Cerebellar cortex (tissue), 1 donor: Measurements from ENCODE around the gene ZNF71.
"Not testable (repeated sequence)": the region's sequence is repeated elsewhere in the genome, so short reads cannot be mapped to it uniquely, and the experiment has no call there.

Experiments
- DNase-seq: peaks from one replicate; pipeline ENCODE4 v3.0.0-alpha.2; 2015; ENCODE audit warnings: low spot score

ZNF71 gene

DNA sequence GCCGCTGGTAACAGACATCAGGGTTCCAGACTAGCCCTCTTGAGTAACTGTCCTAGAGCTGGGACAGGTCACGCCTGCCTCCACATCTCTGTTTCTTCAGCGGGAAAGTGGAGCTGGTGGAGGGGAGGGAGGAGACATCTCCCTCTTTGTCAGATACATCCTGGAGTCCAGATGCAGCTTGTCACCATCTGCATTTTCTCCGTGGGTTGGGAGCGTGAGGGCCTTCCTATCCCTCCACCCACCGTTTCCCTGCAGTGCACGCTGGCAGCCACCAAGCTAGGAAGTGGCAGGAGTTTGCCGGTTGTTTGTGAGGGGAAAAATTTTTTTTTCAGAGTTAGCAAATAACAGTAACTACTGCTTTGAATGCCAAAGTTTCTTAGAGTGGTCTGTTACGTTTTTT, 27.9 kb downstream of the ZNF71 start:
- DNase-seq, result no peak

DNA sequence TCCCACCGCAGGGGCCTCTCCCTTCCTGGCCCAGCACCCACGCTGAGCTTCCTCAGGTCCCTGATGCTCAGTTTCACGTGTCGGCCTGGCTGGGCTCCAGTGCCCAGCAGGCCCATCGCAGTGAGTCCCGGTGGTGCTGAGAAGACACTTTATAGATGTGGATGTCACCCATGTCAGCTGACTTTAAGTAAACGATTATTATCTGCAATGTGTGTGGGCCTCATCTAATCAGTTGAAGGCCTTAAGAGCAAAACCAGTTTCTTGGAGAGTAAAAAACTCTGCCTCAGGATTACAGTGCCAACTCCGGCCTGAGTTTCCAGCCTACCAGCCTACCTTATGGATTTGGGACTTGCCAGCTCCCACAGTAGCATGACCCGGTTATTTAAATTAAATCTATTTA, 30.6 kb downstream of the ZNF71 start:
- DNase-seq, result no peak

DNA sequence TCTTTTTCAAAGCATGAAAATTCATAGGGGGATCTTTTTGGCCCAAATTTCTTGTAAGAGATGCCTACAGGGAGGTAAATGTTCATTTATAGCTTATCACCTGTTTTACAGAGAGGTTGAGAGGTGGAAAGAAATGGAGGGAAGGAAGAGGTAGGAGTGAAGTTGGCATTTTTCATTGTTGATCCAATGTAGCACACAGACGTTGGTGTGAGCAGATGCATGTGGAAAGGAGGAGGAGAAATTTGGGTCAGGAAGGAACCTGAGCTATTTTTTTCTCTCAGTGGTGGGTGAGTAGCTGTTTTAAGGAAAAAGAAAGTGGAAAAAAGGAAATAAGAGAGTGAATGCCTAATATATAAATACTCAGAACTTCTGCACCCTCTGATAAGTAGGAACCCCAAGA, 37.9 kb downstream of the ZNF71 start:
- no peak for DNase-seq

DNA sequence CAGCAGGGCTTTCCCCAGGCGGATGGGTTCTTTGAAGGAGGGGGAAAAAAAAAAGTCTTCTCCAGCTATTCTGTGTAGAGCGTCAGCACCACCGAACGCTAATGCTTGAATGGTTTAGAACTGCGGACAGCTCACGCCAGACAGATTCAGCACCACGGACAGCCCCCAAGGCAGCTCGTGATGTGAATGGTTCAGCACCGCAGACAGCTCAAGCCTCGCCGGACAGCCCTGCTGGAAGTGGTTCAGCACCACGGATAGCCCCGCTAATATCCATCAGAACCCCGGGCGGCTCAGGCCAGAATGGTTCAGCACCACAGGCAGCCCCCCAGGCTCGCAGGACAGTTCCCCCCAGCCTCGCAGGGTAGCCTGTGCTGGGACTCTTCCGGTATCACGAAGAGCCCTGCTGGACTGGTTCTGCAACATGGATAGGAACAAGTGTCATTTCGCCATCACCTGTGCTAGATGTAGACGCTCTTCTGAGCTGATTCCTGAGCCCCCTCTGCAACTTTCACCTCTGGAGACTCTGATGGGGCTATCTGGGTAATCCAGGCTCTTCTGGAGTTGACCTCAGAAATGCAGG, 43.0 kb downstream of the ZNF71 start:
- peak; percentile 25 for DNase-seq

DNA sequence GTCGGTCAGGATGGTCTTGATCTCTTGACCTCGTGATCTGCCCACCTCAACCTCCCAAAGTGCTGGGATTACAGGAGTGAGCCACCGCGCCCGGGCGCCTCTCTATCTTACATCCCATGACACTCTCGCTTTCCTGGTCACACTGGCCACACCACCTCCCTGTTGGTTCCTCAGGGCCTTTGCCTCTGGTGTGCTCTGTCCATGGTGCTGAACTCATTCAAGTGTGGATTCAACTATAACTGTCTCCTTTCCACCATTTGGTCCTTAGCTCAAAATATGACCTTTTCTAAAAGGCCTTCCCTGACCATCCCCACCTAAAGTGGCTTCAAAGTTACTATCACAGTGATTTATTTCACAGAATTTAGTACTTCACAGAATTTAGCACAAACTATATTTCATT, 44.1 kb downstream of the ZNF71 start:
- DNase-seq, result no peak

DNA sequence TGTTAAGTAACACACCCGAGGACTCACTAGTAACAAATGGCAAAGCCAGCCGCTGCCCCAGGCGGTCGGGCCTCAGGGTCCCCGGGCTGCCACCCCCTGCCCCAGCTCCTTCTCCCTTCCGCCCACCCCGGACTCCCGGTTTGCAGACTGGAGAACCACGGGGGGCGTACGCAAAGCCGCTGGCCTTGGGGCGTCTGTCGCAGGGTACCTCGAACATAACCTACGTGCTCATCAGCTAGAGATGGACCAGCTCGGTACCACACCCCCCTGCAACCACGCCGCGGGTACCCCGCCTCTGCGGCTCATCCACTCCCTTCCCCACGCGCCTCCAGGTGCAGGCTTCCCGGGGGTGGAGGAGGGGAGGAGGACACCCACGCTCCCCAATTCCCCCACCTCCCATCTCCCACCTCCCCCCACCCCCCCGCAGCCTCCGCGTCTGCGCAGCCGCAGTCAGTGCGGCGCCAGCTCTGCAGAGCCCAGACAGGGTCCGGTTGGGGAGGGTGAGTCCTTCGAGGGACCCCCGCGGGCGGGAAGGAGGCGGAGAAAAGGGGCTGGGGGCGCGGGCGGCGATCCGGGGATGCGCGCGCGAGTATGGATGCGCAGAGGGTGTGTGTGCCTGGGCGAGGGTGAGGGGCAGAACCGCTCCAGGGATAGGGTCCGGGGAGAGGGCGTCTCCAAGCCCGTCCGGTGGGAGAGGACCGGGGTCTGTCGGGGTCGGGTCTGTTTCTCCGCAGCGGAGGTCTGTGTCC, 47.8 kb downstream of the ZNF71 start, which contains the start of gene SMIM17:
Gene SMIM17, plus strand, starts transcription at position 449 of the 749 bp plus-strand sequence. CDS start 2,509 bp downstream, outside the sequence.
- DNase-seq, result no peak

DNA sequence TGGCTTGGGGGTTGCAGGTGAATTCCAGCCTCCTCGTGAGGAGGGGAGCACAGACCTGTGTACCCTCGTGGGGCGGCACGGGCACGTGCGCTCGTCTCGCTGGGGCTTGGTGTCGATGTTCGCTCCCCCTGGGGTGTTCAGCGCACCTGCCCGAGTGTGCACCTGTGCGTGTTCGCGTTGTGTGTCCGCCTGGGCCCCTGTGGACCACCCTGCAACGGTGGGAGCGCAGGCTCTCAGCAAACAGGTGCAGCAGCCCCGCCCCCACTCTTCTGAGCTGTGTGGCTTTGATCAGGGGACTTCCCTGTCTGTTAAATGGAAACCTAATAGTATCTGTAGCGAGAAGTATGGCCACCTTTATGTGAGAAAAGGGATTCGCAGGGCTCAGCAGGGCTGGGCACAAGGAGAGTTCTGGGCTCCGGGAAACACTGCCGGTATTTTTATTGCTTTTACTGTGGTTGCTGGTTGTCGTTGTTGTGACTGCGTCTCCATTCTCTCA, 48.4 kb downstream of the ZNF71 start:
- DNase-seq, result no peak

DNA sequence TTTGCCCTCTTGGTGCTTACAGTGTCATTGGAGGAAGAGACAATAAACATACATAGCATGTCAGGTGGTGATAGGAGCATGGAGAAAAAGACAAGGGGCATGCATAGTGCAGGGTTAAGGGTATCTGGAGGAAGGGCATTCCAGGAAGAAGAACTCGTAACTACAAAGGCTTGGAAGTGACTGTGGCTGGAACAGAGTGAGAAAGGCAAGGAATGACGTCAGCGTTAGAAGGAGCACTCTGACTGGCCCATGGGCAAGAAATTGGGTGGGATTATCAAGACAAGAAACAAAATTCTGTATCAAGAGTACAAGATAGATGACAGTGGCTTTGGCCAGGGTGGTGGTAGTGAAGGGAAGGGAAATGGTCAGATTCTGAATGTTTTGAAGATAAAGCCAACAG, 59.0 kb downstream of the ZNF71 start:
- no peak for DNase-seq

DNA sequence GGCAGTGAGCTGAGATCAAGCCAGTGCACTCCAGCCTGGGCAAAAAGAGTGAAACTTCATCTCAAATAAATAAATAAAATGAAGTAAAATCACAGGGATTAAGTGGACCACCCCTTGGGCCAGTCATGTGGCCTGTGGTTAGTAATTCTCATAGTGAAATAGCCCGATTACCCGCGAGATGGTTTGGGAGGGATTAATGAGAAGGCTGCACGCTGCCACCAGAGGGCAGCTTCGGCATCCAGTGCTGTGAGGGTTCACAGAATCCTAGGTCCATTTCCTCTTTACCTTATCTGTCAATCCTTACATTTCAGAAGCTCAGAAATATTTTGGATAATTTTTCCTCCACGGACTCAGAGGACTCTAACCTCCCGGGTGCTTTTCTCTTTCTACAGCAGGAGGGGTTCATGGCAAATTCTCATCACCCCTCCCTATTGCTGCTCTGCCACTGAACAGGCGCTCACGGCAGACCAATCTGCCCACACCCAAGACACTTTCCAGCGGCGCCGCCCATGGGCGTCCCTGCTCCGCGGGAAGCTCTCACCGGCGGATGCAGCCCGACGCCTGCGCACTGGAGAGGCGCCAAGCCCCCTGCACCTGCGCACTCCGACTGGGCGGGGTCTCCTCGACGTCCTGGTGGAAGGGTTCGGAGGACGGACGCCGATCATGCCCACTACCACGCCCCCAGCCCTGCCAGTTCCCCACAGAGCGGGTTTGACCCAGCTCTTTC, 65.4 kb downstream of the ZNF71 start:
- DNase-seq, result peak; percentile 48

DNA sequence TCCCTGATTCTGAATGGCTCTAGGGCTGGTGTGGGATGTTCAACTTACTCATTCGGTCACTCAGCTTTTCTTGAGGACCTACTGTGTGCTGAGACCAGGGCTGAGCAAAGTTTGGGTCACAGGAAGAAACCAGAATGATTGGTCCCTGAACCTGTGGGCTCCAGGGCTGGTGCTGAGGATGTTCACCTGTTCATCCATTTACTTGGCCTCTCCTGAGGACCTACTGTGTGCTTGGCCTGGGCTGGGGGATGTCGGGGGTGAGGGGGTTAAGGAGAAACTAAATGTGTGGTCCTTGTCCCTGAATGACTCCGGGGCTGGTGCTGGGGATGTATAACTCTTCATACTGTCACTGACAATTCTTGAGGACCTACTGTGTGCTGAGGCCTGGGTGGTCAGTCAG, 66.1 kb downstream of the ZNF71 start:
- DNase-seq, result no peak

DNA sequence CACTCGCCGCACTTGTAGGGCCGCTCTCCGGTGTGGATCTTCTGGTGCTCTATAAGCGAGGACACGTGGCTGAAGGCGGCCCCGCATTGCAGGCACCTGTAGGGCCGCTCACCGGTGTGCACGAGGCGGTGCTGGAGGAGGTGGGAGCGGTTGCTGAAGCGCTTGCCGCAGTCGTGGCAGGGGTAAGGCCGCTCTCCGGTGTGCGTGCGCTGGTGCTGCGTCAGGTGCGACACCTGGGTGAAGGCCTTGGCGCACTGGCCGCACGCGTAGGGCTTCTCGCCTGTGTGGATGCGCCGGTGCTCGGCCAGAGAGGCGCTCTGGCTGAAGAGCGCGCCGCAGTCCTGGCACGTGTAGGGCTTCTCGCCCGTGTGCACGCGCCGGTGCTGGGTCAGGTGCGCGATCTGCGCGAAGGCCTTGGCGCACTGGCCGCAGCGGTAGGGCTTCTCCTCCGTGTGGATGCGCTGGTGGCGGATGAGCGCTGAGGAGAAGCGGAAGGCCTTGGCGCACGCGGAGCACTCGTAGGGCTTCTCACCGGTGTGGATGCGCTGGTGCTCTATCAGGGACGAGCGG, 68.9 kb downstream of the ZNF71 start:
- no peak for DNase-seq

DNA sequence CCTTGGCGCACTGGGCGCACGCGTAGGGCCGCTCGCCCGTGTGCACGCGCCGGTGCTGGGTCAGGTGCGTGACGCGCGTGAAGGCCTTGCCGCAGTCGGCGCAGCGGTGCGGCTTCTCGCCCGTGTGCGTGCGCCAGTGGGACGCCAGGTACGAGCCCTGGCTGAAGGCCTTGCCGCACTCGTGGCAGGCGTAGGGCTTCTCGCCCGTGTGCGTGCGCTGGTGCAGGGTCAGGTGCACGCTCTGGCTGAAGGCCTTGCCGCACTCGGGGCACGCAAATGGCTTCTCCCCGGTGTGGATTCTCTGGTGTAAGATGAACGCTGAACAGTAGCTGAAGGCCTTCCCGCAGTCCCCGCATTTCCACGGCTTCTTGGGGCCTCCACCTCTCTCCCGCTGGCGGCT, 69.4 kb downstream of the ZNF71 start:
- DNase-seq, result no peak

DNA sequence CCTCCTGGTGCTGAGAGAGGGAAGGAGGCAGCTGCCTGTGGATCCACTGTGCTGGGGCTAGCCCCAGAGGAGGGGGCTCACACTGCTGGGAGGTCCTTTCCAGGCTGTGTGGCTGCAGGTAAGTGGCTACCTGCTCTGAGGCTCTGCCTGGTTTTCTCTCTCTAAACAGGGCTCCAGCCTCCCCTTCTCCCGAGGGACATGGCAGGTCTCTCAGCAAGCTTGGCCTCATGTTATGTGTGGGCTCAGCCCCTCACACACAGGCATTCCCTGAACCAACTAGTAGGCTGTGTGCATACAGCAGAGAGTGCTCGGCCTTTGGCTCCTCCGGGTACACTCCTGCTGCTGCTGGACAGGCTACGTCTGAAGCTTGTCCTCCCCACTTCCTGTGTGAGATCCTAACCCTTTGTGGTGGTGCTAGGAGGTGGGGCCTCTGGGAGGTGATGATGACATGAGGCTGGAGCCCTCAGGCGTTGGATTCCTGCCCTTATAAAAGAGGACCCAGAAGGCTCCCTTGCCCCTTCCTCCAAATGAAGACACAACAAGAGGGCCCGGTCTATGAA, 72.3 kb downstream of the ZNF71 start:
- no peak for DNase-seq

DNA sequence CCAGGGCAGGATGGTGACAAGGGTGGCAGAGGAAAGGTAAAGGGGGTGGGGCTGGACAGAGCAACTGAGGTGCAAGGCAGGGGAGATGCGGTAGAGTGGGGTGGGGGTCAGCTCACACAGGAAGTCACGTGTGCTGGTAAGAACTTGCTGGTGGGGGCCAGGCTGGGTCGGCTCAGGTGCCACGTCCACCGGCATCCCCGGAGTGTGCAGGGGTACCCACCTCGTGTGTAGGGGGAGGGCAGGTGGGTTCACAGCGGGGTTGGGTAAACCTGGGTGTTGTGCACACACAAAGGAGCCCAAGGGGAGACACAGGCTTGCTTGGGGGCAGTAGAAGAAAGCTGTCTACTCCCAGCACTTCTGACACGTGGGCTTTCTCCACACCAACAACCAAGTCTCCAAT, 73.6 kb downstream of the ZNF71 start:
- DNase-seq, result no peak

DNA sequence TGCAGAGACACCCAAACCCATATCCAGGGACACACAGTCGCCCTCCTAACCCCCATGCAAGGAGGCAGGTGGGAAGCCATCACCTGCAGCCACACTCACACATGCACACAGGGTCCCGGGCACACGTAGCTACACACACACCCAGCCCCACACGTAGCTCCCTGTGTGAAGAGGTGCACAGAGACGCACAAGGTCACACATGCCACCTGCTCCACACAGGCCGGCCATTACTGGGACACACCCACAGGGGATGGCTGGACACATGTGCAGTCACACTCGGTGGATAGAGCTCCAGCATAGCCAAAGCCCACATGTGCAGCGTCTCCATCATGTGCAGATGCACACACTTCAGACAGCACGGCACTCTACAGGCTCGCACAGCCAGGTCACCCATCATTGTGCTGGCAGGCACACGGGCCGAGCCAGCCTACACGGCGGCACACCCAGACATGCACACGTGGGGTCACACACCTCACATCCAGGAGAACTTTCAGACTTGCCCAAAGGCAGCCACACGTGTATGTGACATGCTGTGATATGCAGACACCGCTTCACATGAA, 75.4 kb downstream of the ZNF71 start:
- DNase-seq, result no peak

DNA sequence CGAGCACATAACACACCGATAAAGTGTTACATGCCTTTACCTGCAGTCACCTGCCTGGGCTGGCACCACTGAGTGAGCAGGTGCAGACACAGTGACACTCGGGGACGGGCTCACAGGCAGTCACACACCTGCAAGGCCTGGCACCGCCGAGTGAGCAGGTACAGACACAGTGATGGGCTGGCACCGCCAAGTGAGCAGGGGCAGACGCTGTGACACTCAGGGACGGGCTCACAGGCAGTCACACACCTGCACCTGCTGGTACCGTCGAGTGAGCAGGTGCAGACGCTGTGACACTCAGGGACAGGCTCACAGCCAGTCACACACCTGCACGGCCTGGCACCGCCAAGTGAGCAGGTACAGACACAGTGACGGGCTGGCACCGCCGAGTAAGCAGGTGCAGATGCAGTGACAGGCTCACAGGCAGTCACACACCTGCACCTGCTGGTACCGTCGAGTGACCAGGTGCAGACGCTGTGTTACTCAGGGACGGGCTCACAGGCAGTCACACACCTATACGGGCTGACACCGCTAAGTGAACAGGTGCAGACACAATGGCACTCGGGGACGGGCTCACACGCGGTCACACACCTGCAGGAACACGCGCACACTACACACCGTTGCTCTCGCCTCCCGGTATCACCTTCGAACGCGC, 76.0 kb downstream of the ZNF71 start:
- DNase-seq, result peak; percentile 21

DNA sequence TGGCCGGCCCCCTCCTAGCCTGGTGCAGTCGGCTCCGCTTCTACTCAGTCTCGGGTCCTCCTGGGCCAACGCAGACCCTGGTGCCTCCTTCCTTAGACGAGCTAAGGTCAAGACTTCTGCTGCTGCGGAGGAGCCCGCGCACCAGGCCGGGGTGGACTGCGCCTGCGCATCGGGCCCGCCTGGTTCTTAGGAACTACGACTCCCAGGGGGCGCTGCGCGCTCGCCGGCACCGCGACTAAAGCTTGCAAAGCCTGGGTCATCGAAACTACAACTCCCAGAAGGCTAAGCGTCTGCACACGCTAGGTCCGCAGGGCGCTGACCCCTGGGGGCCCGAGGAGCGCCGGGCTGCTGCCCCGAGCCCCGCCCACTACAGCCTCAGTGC, 76.5 kb downstream of the ZNF71 start, which contains the start of gene ZNF835:
Gene ZNF835, minus strand, starts transcription at position 145 of the 382 bp plus-strand sequence. CDS start 6,559 bp downstream, outside the sequence.
- peak; percentile 95 for DNase-seq

DNA sequence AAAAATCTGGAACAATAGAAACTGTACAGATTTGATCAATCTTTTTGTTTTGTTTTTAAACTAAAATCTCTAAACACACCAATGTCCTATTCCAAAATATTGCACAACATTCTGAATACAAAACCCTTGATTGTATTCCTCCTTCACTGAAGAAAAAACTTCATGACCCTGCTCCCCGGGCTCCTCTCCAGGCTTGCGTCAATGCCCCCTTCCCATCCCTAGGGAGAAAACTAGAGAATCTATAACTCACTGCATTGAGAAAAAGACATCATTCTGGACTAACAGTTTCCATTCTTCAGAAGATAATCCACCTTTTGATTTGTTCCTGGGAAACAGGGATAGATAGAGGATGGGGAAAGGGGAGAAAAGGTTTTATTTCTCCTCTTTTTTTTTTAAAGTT, 77.5 kb downstream of the ZNF71 start:
- not testable (repeated sequence) for DNase-seq
